ENCODE data around the gene TMED3. TPM values are rescaled to one million over a fixed set of nuclear protein-coding genes. Genes with fewer than 3 reads are reported as not detected.

The TMED3 gene
- total and polyA plus RNA-seq, 4 donors, result 43.3 to 64.2 (median 56.0) TPM

GRCh38 chr15:79339588-79340314 is 28.8 kb downstream of the TMED3 start:
- no peaks in the 10 kb centered on the region for H3K9me3 ChIP-seq (ENCODE audit: control insufficient read depth, insufficient read depth, low read length)
- H3K27ac ChIP-seq (ENCODE audit: low read depth, low read length), result no peak overlapping the region
- no peaks in the 10 kb centered on the region for H3K27me3 ChIP-seq (ENCODE audit: control insufficient read depth, insufficient read depth, low read length)
- H3K4me1 ChIP-seq (ENCODE audit: control insufficient read depth, insufficient read depth, low read length), result no peaks in the 10 kb centered on the region
- peak; percentile 41 to 93 (median 62) for DNase-seq (ENCODE audit: low read depth in 4 of 6, low spot score in 6 of 6)
- H3K4me3 ChIP-seq (ENCODE audit: low read depth, low read length), result no peak overlapping the region
- 100% methylated on average over 2 of the region's 3 CpGs for WGBS (ENCODE audit: insufficient coverage)
- no peaks in the 10 kb centered on the region for H3K36me3 ChIP-seq (ENCODE audit: control insufficient read depth, insufficient read depth, low read length)

DNA sequence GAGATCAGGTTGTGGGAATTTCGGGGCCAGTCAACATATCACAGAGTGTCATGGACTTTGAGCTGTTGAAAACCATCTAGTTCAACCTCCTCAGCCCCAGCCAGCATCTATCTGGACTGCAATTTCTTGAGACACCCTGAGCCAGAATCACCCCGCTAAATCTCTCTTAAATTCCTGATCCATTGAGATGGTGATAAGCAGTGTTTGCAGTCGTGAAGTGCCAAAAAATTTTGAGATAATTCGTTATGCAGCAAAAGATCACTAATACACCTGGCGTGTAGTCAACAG is 29.3 kb downstream of the TMED3 start:
- H3K27me3 ChIP-seq (ENCODE audit: control insufficient read depth, insufficient read depth, low read length), result no peaks in the 10 kb centered on the region
- DNase-seq (ENCODE audit: low read depth in 4 of 6, low spot score in 6 of 6), result no peak
- H3K4me1 ChIP-seq (ENCODE audit: control insufficient read depth, insufficient read depth, low read length), result no peaks in the 10 kb centered on the region
- H3K36me3 ChIP-seq (ENCODE audit: control insufficient read depth, insufficient read depth, low read length), result no peaks in the 10 kb centered on the region
- H3K9me3 ChIP-seq (ENCODE audit: control insufficient read depth, insufficient read depth, low read length), result no peaks in the 10 kb centered on the region
- H3K27ac ChIP-seq (ENCODE audit: low read depth, low read length), result no peak overlapping the region
- 90% methylated on average over 2 of the region's 5 CpGs for WGBS (ENCODE audit: insufficient coverage)
- no peak overlapping the region for H3K4me3 ChIP-seq (ENCODE audit: low read depth, low read length)

DNA sequence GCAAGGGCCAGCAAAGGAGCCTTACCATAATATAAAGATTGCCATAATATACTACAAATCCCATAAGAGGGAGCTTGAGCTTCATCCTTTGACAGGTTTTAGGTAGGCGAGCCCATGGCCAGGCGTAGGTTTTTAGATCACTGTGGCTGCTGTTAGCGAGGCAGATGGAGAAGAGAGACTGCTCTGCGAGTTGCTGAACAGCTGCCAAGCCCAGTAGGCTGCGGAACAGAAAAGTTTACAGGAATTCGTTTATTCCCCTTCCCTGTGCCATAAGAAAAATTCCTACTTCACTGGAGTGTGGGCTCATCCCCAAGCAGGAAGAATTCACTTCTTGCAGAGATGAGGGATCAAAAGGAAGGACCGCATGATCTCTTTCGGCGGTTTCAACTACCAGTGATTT is 30.5 kb downstream of the TMED3 start:
- H3K27me3 ChIP-seq (ENCODE audit: control insufficient read depth, insufficient read depth, low read length), result no peaks in the 10 kb centered on the region
- no peaks in the 10 kb centered on the region for H3K36me3 ChIP-seq (ENCODE audit: control insufficient read depth, insufficient read depth, low read length)
- peak in 2 of 6 donors; percentile 54 for DNase-seq (ENCODE audit: low read depth in 4 of 6, low spot score in 6 of 6)
- H3K4me1 ChIP-seq (ENCODE audit: control insufficient read depth, insufficient read depth, low read length), result no peaks in the 10 kb centered on the region
- H3K4me3 ChIP-seq (ENCODE audit: low read depth, low read length), result no peak overlapping the region
- no peak overlapping the region for H3K27ac ChIP-seq (ENCODE audit: low read depth, low read length)
- 58% methylated on average over 7 of the region's 9 CpGs for WGBS (ENCODE audit: insufficient coverage)
- no peaks in the 10 kb centered on the region for H3K9me3 ChIP-seq (ENCODE audit: control insufficient read depth, insufficient read depth, low read length)

- no peaks in the 10 kb centered on the region for H3K27me3 ChIP-seq (ENCODE audit: control insufficient read depth, insufficient read depth, low read length)
- DNase-seq (ENCODE audit: low read depth in 4 of 6, low spot score in 6 of 6), result peak in 2 of 6 donors; percentile 6 to 62
- no peak overlapping the region for H3K4me3 ChIP-seq (ENCODE audit: low read depth, low read length)
- no peaks in the 10 kb centered on the region for H3K36me3 ChIP-seq (ENCODE audit: control insufficient read depth, insufficient read depth, low read length)
- no peak overlapping the region for H3K27ac ChIP-seq (ENCODE audit: low read depth, low read length)
- no peaks in the 10 kb centered on the region for H3K4me1 ChIP-seq (ENCODE audit: control insufficient read depth, insufficient read depth, low read length)
- WGBS (ENCODE audit: insufficient coverage), result 76% methylated on average over 4 of the region's 4 CpGs
- H3K9me3 ChIP-seq (ENCODE audit: control insufficient read depth, insufficient read depth, low read length), result no peaks in the 10 kb centered on the region
Observed at GRCh38 chr15:79349525-79349924, 38.6 kb downstream of the TMED3 start.

DNA sequence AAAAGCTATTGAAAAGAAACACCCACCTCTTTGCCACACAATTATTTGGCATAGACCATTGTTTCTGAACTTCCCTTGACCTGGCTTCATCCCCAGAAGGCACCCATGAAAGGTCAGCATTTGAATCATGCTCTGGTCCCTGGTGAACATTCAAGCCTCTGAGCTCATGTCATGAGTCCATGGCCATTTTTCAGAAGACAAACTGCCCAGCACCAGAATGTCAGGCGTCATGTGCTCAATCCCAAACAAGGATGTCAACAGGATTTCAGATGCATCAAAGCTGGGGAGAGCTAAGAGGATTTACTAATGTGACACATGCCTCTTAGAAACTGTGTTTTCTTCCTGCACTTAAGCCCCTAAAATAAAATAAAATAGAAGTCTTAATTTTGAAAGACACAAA is 41.3 kb downstream of the TMED3 start:
- WGBS (ENCODE audit: insufficient coverage), result no CpG with 5 or more reads among the region's 1 CpG
- H3K27me3 ChIP-seq (ENCODE audit: control insufficient read depth, insufficient read depth, low read length), result no peaks in the 10 kb centered on the region

DNA sequence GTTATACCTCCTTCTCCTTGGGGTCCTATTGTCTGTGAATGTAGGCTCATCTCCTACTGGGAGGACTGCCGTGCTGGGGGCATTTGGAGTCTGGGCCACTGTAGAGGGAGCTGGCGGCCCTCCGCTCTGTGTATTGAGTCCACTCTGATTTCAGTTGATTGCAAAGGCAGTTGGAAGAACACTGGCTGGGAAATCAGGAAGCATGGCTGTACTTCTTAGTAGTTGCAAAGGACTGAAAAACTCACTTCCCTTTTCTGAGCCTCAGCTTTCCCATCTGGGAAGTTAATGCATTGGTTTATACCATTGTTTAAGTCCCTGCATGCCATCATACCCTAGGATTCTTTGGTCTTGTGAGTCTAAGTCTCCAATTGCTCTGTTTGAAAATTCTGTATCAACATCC is 46.7 kb downstream of the TMED3 start:
- no peak for DNase-seq (ENCODE audit: low read depth in 4 of 6, low spot score in 6 of 6)
- Histone ChIP-seq H3K4me1 (ENCODE audit: control insufficient read depth, insufficient read depth, low read length) (no peaks in the 10 kb centered on the region), H3K9me3 (ENCODE audit: control insufficient read depth, insufficient read depth, low read length) (no peaks in the 10 kb centered on the region), H3K27me3 (ENCODE audit: control insufficient read depth, insufficient read depth, low read length) (no peaks in the 10 kb centered on the region), H3K4me3 (ENCODE audit: low read depth, low read length) (no peak overlapping the region), H3K27ac (ENCODE audit: low read depth, low read length) (no peak overlapping the region), H3K36me3 (ENCODE audit: control insufficient read depth, insufficient read depth, low read length) (no peaks in the 10 kb centered on the region)
- 93% methylated on average over 2 of the region's 3 CpGs for WGBS (ENCODE audit: insufficient coverage)

More for the DNA sequence above, 41.3 kb downstream of the TMED3 start:
- Histone ChIP-seq H3K4me3 (ENCODE audit: low read depth, low read length) (no peak overlapping the region), H3K9me3 (ENCODE audit: control insufficient read depth, insufficient read depth, low read length) (no peaks in the 10 kb centered on the region), H3K27ac (ENCODE audit: low read depth, low read length) (no peak overlapping the region), H3K4me1 (ENCODE audit: control insufficient read depth, insufficient read depth, low read length) (no peaks in the 10 kb centered on the region), H3K36me3 (ENCODE audit: control insufficient read depth, insufficient read depth, low read length) (no peaks in the 10 kb centered on the region)
- DNase-seq (ENCODE audit: low read depth in 4 of 6, low spot score in 6 of 6), result no peak

DNA sequence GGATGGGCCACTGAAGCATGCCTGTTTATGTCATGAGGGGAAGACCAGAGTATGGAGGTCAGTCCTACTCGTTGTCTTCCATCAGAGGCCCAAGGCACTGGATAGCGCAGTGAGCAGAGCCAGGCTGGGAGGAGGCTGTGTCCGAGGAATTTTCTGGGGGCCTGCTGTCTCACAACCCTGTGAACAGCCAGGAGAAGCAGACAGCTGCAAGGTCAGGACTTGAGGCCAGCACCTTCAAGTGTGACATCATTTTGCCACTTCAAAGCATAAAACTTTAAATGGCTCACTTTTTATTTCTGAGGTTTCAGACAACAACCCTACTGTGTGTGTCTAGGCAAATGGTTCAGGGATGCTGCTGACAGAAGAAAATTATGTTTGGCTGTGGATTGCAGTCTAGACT is 47.2 kb downstream of the TMED3 start:
- H3K27ac ChIP-seq (ENCODE audit: low read depth, low read length), result no peak overlapping the region
- H3K4me3 ChIP-seq (ENCODE audit: low read depth, low read length), result no peak overlapping the region
- no peaks in the 10 kb centered on the region for H3K36me3 ChIP-seq (ENCODE audit: control insufficient read depth, insufficient read depth, low read length)
- no peaks in the 10 kb centered on the region for H3K9me3 ChIP-seq (ENCODE audit: control insufficient read depth, insufficient read depth, low read length)
- no peaks in the 10 kb centered on the region for H3K4me1 ChIP-seq (ENCODE audit: control insufficient read depth, insufficient read depth, low read length)
- 84% methylated on average over 3 of the region's 3 CpGs for WGBS (ENCODE audit: insufficient coverage)
- no peaks in the 10 kb centered on the region for H3K27me3 ChIP-seq (ENCODE audit: control insufficient read depth, insufficient read depth, low read length)
- no peak for DNase-seq (ENCODE audit: low read depth in 4 of 6, low spot score in 6 of 6)

DNA sequence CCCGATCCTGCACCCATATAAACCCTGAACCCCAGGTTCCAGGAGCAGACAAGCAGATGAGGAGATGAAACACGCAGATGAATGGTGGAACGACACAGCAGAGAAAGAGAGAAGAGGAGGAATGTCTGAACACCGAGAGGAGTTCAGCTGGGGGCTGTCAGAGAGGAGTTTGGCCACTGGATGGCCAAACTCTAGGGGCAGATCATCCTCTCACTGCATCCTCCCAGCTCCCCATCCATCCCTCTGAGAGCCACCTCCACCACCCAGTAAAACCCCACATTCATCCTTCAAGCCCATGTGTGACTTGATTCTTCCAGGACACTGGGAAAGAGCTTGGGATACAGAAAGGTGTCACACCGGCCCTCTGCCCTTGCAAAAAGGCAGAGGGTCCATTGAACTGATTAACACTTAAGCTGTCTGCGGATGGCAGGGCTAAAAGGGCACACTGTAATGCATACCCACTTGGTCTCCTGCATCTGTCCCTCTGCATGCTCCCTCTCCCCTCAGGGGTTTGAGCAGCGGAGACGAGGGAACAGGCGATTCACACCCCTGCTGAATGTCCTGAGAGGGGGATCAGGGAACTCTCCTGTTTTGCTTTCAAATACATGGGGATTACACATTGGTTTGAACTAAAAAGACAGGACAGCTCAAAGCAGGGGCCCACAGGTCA is 53.8 kb downstream of the TMED3 start:
- no peaks in the 10 kb centered on the region for H3K9me3 ChIP-seq (ENCODE audit: control insufficient read depth, insufficient read depth, low read length)
- no peak for DNase-seq (ENCODE audit: low read depth in 4 of 6, low spot score in 6 of 6)
- no peak overlapping the region for H3K4me3 ChIP-seq (ENCODE audit: low read depth, low read length)
- H3K4me1 ChIP-seq (ENCODE audit: control insufficient read depth, insufficient read depth, low read length), result no peaks in the 10 kb centered on the region
- H3K36me3 ChIP-seq (ENCODE audit: control insufficient read depth, insufficient read depth, low read length), result no peaks in the 10 kb centered on the region
- 79% methylated on average over 6 of the region's 9 CpGs for WGBS (ENCODE audit: insufficient coverage)
- no peak overlapping the region for H3K27ac ChIP-seq (ENCODE audit: low read depth, low read length)
- no peaks in the 10 kb centered on the region for H3K27me3 ChIP-seq (ENCODE audit: control insufficient read depth, insufficient read depth, low read length)

- H3K27ac ChIP-seq (ENCODE audit: low read depth, low read length), result no peak overlapping the region
- no peaks in the 10 kb centered on the region for H3K4me1 ChIP-seq (ENCODE audit: control insufficient read depth, insufficient read depth, low read length)
- no peak overlapping the region for H3K4me3 ChIP-seq (ENCODE audit: low read depth, low read length)
- WGBS (ENCODE audit: insufficient coverage), result 85% methylated on average over 2 of the region's 3 CpGs
- H3K27me3 ChIP-seq (ENCODE audit: control insufficient read depth, insufficient read depth, low read length), result no peaks in the 10 kb centered on the region
- H3K9me3 ChIP-seq (ENCODE audit: control insufficient read depth, insufficient read depth, low read length), result no peaks in the 10 kb centered on the region
- H3K36me3 ChIP-seq (ENCODE audit: control insufficient read depth, insufficient read depth, low read length), result no peaks in the 10 kb centered on the region
- no peak for DNase-seq (ENCODE audit: low read depth in 4 of 6, low spot score in 6 of 6)
Observed at GRCh38 chr15:79365765-79366164, 54.9 kb downstream of the TMED3 start.

DNA sequence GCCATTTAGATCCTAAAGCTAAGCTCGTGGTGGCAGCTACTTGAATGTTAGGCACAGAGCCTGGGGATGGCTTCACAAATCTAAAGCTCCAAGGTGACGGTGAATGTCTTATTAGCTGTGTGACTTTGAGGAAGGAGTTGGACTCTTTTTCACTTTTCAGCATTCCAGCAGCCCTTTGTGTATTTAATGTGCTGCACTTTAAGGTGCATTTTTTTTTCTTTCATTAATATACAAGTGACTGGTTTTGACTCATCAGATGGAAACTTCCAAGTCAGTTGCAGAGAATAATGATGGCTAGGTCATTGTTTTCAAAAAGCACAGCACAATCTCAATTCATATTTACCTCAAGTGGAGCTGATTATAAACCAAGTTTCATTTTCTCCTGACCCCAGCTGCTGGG is 55.8 kb downstream of the TMED3 start:
- Histone ChIP-seq H3K27me3 (ENCODE audit: control insufficient read depth, insufficient read depth, low read length) (no peaks in the 10 kb centered on the region), H3K4me3 (ENCODE audit: low read depth, low read length) (no peak overlapping the region), H3K36me3 (ENCODE audit: control insufficient read depth, insufficient read depth, low read length) (no peaks in the 10 kb centered on the region), H3K9me3 (ENCODE audit: control insufficient read depth, insufficient read depth, low read length) (no peaks in the 10 kb centered on the region), H3K27ac (ENCODE audit: low read depth, low read length) (no peak overlapping the region), H3K4me1 (ENCODE audit: control insufficient read depth, insufficient read depth, low read length) (no peaks in the 10 kb centered on the region)
- WGBS (ENCODE audit: insufficient coverage), result no CpG with 5 or more reads among the region's 2 CpGs
- no peak for DNase-seq (ENCODE audit: low read depth in 4 of 6, low spot score in 6 of 6)

All from spinal cord (tissue), 10 donors.